Stimulated activated CD8-positive, alpha-beta memory T cell treated with anti-CD3 and anti-CD28 coated beads, Interleukin-15, amount 100 ng/mL, for 48 hours (primary cell): ENCODE data around the gene LMNTD2.

ENCODE experiments used
- DNase-seq, 2 donors: peaks; one replicate each; pipeline ENCODE4 v3.0.0-alpha.2; 2020; ENCODE audit warnings: low read depth in 2 of 2

LMNTD2 gene

DNA sequence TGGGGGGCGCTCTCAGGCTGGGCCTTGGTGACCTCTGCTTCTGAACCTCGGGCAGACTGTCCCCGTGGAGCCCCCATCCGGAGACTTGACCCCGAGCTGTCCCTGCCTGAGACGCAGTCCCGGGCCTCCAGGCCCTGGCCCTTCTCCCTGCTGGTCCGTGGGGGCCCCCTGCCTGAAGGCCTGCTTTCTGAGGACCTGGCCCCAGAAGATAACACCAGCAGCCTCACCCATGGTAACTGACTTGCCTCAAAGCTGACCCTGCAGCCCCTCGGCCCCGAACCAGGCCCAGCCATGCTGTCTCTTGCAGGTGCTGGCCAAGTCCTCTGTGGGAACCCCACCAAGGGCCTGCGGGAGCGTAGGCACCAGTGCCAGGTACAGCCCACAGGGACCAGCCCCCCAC is 8.9 kb downstream of the LMNTD2 start:
- no peak for DNase-seq

DNA sequence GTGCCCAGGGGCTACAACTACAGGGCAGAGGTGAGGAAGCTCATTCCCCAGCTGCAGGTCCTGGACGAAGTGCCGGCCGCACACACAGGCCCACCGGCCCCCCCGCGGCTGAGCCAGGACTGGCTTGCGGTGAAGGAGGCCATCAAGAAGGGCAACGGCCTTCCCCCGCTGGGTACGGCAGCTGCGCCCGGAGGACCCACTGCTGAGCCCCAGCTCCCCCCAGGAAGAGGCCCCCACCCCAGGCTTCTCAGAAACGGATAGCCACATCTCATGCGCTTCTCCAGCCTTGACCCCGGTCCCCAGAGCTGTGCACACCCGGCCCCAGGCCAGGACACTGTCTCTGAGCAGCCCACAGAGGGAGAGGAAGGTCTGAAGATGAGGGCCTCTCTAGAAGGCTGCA is 9.4 kb downstream of the LMNTD2 start:
- DNase-seq, result no peak

DNA sequence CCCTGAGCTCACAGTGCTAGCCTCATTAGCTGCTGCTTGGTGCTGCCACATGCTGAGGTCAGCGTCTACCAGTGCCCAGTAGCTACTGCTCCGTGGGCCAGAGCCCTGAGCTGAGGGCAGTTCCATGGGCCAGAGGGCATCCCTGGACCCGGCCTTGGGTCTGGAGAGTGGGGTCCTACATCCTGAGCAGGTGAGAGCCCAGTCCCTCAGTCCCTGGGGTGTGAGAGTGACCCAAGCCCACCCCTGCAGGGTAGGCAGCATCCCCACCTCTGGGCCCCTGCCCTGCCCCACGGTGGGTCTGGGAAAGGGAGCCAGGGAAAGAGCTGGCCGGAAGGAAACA is 9.8 kb downstream of the LMNTD2 start:
- DNase-seq, result no peak

DNA sequence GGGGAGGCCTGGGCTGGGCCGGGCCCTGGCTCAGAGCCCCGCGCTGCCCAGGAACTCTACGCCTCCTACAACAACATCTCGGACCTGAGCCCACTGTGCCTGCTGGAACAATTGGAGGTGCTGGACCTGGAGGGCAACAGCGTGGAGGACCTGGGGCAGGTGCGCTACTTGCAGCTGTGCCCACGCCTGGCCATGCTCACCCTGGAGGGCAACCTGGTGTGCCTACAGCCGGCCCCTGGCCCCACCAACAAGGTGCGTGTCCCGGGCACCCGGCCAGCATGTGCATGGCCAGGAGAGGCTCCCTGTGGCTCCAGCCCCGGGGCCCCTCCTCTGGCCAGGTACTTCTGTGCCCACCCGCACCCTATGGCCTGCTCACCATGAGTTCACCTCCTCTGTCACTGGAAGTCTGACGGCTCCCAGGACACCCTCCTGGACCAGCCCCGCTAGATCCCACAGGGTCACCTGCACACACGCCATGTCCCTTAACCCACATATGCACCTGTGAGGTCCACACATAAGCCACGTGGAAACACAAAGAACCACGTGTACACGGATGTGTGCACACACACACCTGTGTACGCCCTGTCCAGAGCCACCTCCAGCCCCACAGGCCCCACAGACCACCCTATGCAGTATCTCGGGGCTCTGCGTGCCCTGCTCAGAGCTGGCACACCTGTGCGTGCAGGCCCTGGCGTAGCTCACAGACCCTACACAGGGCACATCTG is 10.4 kb downstream of the LMNTD2 start:
- DNase-seq, result no peak

DNA sequence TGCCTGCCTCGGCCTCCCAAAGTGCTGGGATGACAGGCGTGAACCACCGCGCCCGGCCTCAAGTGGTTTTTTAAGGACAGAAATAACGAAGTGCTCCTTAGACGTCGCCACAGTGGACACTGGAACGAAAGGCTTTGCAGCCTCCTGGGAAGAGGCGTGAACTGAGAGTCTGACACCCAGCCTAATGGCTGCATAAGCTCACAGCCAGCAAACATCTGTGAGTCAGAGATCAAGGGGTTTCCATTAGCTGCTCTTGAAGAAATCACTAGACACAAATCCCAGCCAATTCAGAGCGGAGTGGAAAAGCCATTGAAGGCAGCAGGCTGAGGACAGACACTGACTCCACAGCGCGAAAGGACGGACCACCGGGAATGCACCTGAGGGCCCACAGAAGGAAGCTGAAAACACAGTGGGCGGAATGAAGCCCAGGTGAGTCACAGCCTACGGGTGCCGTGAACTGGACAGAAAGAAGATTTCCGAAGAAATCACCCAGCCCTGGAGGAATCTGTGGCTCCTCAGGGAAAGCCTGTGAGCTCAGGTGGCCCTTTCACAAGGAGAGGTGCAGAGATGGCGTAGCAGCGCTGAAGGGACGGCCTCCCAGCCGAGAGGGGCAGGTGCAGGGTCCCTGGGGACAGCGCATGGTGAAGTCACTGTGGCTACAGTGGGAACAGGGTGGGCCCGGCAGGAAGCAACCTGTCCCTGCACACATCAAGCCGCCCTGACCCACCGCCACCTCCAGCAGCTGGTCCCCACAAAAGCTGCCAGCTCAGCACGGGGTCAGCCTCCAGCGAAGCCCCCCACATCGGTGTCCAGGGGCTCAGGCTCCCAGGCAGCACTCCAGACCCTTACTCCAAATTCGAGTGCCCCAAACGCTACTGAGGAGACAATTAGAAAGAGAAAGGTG is 11.6 kb downstream of the LMNTD2 start:
- DNase-seq, result no peak

DNA sequence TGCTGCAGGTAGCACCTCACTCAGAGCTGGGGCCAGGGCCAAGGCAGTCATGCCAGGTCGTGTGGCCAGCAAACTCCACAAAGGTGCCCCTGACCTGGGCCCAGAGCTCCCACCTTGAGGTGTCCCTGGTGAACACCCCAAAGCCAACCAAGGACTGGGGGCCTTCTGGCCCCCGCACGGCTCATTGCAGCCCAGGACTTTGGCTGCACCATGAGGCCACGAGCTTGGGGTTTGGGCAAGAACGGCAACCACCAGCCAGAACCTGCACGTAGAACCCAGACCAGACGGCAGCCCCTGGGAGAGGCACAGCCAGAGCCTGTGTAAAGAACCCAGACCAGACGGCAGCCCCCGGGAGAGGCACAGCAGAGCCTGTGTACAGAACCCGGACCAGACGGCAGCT is 15.4 kb downstream of the LMNTD2 start:
- no peak for DNase-seq

DNA sequence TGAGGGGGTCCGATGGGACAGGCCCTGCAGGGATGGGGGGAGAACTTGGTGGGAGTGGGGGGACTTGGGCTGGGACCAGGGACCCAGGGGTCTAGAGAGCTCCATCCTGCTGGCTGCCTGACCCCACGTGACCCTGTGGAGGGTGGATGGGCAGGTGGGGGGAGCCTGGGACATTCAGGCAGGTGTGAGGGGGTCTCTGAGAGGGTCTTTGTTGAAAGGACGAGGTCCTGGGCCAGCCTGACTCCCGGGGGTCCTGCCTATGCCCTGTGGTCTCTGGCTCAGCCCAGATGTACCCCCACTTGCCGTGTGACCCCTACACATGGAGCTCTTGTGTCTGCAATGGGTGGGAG is 15.7 kb downstream of the LMNTD2 start:
- no peak for DNase-seq

DNA sequence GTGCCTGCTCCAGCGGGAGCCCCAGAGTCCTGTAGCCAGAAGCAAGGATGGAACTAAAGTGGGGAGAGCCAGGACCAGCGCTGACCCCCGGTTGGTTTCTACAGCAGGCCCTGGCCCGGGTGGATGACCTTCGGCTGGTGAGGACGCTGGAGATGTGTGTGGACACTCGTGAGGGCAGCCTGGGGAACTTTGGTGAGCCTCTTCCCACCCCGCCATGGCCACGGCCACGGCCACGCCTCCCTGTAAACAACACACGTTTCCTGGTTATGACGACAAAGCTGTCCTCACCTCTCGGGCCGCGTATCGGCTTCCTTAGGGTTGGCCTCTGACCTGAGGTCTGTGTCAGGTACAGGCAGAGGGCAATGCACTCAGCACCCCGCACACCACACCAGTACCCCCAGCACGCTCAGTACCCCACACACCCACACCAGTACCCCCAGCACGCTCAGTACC is 19.1 kb downstream of the LMNTD2 start:
- no peak for DNase-seq

DNA sequence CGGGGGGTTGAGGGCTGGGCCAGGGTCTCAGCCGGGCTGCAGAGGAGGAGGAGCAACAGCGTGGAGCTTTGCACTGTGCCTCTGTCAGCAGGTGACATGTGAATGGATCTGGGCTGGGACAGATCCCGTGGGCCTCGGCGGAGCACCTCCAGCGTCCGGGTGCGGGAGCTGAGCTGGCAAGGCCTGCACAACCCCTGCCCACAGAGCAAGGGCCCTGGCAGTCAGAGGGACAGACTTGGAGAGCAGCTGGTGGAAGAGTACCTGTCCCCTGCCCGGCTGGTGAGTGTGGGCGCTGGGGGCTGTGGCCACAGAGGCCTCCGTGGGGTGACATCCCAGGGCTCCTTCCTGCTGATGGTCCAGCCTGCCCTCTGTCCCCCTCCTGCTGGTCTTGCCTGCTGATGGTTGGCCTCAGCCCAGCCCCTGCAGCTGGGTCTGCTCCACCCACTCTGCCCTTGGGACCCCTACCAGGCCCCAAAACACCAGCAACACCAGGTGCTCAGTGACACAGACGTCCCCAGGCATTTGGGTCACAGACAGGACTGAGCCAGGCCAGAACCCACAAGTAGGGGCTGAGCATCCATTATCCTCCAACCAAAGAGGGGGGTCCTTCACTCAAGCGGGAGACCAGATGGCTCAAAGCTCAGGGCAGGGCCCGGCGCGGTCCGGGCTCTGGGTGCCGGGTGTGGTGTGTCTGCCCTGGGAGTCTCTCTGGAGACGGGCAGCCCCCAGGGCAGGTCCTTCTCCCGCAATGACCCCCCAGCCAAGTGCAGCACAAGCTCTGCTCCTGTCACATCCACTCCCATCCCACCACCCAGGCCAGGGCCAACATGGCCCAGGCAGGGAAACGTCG is 19.7 kb downstream of the LMNTD2 start:
- DNase-seq, result no peak

DNA sequence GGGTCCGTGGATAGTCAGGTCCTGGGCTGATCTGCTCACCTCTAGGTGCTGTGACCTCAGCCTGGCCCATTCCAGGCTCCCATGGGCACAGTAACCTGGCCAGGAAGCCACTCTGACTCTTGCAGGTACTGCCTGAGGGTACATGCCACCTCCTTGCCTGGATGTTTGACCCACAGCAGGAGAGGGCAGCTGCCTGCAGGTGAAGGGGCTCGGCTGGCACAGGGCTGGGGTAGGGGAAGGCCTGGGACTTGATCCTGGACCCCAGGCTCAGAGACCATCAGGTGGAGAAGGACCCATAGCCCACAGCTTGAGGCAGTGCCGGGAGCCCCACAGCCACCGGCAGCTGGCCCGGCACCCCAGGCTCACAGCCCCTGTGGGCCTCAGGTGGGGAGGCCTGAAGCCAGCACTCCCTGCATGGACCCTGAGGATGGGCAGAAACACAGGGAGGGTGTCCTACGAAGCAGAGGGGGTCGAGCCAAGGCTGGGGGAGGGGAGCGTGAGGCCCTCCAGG is 20.5 kb downstream of the LMNTD2 start:
- DNase-seq, result no peak

DNA sequence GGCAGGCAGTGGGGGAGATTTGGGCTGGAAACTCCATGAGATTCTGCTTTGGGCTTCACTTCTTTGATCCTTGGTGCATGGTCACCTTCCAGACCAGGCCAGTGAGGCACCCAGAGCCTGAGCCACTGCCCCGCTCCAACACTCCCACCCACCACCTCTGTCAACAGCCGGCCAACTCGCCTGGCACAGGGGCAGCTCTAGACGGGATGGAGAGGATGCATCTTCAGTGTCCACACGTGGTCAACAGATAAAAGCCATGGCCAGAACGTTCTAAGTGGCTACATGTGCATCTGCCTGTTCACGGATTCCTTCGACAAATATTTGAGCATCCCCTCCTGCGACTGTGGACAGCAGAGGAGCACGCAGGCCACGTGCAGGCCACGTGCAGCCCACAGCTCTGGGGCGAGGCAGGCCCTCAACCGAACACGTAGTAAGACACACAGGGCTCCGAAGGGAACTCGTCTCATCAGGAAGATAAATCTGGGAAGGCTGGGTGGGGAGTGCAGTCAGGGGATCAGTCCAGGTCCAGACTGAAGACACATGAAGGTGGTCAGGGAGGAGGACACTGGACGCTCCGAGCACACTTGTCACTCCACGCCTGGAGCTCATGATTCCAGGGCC is 22.0 kb downstream of the LMNTD2 start:
- DNase-seq, result no peak

DNA sequence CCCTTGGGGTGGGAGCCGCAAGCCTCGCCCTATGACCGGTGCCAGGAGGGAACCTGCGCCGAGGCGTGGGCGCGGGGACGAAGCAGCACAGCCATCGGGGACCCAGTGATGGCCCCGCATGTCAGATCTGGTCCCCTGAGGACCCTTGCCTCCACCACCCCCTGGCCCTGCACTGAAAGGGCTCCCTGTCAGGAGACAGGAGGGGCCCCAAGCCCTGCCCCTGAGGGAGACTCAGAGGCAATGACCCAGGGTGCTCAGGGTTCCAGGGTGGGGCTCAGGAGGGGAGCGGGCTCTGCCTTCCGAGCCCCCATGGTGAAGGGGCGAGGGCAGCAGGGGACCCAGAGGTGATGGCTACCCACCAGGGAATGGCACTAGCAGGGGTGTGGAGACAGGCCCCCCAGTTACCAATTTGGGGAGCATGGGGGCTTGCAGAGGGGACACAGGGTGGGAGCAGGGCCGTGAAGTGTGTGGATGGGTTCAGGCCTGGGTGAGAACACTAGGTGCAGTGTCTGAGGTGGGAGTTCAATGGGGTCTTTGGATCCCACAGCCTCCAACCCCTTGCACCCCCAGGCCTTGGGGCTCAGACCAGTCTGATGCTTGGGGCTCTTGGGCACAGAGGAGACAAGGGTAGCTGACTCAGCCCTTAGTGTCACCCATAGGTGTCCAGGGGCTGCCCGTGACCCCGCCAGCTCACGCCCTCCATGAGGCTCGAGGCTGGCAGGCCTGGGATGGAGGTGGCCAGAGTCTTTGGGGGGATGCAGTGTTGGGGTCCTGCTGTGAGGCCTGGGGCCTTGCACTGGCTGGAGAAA is 22.7 kb downstream of the LMNTD2 start:
- no peak for DNase-seq

DNA sequence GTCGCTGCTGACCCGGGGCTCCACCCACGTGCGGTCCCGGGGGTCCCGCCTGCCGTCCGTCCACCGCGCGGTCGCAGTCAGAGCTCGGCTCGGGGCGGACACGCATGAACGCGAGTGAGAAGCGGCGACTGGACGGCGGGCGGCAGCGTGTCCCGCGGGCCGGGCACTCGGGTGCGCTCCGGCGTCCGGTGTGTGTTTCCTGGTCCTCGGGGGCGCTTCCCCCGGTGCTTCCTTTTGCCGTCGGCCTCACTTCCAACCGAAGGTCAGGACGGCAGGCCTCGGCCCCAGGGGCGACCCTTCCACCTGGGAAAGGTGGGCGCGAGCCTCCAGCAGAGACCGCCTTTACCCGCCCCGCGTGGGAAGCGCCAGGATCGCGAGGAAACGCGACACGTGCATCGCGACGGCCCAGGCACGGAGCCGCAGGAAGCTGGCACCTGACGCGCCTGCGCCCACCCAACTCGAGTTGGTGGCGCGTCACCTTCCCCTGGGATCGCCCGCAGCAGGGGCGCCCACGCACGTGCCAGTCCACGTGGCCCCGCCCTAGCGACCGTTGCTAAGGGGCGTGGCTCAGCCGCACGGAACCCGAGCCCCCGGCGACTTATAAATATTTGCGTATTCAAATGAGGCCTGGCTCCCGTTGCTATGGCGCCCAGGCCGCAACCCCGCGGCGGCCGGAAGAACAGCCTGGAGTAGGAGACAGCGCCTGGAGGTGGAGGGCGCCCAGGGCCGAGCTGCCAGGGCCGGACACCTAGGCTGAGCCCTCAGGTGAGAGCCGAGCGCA is 23.5 kb downstream of the LMNTD2 start, which contains the start of gene LRRC56:
Gene LRRC56, plus strand, starts transcription at position 687 of the 781 bp plus-strand sequence. CDS start 3,158 bp downstream, outside the sequence.
- peak; percentile 87 to 90 for DNase-seq

DNA sequence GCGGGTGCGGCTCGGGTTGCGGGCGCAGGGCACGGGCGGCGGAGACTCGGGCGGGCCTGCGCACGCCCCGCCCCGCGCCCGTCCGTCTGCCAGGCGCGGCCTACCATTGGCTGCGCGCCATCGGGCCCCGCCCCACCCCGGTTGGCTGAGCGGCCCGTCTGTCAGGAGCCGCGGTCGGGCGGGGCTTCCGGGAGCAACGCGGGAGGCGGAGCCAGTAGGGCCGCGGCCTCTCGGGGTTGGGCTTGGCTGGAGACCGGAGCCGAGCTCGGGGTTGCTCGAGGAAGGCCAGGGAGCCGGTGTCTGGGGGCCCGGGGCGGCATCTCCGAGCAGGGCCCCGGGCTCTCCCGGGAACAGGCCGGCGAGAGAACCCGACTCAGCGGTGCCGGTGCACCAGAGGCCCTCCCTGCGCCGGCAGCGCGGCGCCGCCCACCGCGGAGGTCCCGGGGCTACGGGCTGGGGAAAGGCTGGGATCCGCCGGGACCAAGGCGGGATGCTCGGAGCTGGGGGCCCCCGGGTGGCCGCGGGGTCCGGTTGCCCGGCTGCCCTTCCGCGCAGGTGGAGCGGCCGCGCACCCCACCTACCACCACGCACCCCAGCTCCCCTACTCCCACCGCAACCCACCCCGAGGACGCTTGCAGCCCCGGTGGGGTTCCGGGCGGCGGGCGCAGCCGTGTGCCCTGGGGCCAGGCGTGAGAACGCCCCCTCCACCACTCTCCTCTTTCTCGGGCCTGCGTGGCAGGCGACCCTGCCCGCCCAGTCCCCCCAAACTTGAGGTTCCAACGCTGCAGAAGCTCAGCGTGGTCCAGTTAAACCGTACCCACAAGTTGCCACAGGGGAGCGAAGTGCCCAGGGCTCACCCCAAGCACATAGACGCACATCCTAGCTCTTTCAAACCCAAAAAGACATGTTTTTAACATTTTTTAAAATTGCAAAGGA is 24.8 kb downstream of the LMNTD2 start, which contains the start of gene HRAS:
Gene HRAS, minus strand, starts transcription at position 58 of the 936 bp plus-strand sequence.
- DNase-seq, result peak; percentile 93 to 94

DNA sequence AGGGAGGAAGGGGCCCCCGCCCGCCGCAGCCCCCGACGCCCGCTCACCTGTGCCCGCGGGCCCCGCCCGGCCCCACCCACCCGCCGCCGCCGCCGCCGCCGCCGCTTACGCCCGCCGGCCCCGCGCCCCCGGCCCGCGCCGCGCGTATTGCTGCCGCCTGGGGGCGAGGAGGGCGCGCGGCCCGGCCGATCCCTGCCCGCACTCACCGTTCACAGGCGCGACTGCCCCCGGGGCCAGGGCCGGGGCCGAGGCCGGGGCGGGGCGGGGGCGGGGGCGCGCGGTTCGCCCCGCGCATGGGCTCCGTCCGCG is 25.4 kb downstream of the LMNTD2 start:
- DNase-seq, result no peak

DNA sequence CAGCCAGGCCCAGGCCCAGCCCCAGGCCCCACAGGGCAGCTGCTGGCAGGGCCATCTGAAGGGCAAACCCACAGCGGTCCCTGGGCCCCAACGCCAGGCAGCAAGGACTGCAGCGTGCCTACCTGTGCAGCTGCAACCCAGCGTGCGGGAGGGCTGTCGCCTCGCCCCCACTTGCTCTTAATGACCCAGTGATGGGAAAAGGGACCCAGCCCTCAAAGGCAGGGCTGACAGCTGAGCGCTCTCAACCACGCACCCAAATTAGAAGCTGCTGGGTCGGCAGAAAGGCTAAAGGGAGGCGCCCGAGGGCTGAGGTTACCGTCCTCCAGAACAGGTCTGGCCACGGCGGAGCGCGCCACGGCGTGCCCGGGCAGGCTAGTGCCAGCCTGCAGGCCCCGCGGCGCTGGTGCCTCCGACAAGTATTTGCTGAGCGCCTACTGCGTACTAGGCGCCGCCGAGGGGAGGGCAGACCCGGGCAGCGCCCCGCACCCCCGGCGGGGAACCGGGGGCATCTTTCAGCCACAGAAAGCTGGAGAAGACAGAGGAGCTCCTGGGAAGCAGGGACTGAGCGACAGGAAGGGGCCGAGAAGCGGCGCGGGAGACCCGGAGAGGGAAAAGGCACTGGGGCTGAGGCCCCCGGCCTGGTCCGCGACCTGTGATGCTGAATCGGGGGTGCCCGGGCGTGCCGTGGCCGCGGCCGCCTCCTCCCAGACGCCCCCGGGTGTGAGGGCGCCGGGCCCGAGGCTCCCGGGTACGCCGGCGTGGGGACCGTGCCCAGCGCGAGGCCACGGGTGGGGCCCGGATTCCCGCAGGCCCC is 25.9 kb downstream of the LMNTD2 start:
- no peak for DNase-seq

DNA sequence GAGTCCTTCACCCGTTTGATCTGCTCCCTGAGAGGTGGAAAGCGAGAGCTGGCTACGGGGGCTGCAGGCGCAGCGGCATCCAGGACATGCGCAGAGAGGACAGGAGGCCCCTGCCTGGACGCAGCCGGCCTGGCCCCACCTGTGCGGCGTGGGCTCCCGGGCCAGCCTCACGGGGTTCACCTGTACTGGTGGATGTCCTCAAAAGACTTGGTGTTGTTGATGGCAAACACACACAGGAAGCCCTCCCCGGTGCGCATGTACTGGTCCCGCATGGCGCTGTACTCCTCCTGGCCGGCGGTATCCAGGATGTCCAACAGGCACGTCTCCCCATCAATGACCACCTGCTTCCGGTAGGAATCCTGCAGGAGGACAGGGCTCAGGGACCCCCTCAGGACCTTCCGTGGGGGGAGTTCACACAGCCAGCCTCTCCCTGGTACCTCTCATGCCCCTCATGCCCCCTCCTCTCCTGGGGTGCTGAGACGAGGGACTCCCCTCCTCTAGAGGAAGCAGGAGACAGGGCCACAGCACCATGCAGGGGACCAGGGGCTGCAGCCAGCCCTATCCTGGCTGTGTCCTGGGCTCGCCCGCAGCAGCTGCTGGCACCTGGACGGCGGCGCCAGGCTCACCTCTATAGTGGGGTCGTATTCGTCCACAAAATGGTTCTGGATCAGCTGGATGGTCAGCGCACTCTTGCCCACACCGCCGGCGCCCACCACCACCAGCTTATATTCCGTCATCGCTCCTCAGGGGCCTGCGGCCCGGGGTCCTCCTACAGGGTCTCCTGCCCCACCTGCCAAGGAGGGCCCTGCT is 26.7 kb downstream of the LMNTD2 start:
- DNase-seq, result no peak
